CD4-positive, alpha-beta T cell (primary cell): ENCODE data around the gene PCK1. TPM values are rescaled to one million over a fixed set of nuclear protein-coding genes. Genes with fewer than 3 reads are reported as not detected.

ENCODE experiments used
- ATAC-seq: fragments of 200-7000 bp; cut with Tn5 transposase; one replicate; pipeline ENCODE4 v1.10.0; 2022; ENCODE audit warnings: mild to moderate bottlenecking; ENCODE audit not compliant: poor library complexity
- CTCF ChIA-PET: fragments of 350-600 bp; sonication (Branson Sonifier 250); formaldehyde crosslinking; loops from one replicate; lab custom pipeline; 2021; ENCODE audit warnings: antibody characterized with exemption, inconsistent platforms; lab: Charles Lee
- POLR2A ChIA-PET: fragments of 350-600 bp; sonication (Branson Sonifier 250); formaldehyde crosslinking; loops from one replicate; lab custom pipeline; 2021; ENCODE audit warnings: antibody characterized with exemption, inconsistent platforms; lab: Charles Lee
- DNase-seq, 14 experiments: peaks; one replicate each; pipeline ENCODE4 v3.0.0-alpha.2; 2013 to 2020; ENCODE audit warnings: mixed read lengths in 2 of 14
- H3K27ac ChIP-seq, 2 donors: one replicate each; pipeline versions ENCODE4 v1.5.1 to v1.7.0; 2013; ENCODE audit warnings: low read length in 2 of 2, low read depth in 1 of 2, mild to moderate bottlenecking in 1 of 2
- H3K27me3 ChIP-seq, 2 experiments: 1 replicate in 1 of 2; 2 replicates in 1 of 2; pipeline versions ENCODE4 v1.6.1 to v1.7.0; 2013; ENCODE audit warnings: low read length in 2 of 2, control low read depth in 1 of 2, mild to moderate bottlenecking in 1 of 2, moderate library complexity in 1 of 2; ENCODE audit not compliant: insufficient read depth in 2 of 2, control insufficient read depth in 1 of 2
- H3K36me3 ChIP-seq: one replicate; pipeline ENCODE4 v1.6.1; 2013; ENCODE audit warnings: low read length, control low read depth; ENCODE audit not compliant: insufficient read depth
- H3K4me1 ChIP-seq: one replicate; pipeline ENCODE4 v1.6.1; 2013; ENCODE audit warnings: low read length, control low read depth; ENCODE audit not compliant: insufficient read depth
- H3K4me3 ChIP-seq: one replicate; pipeline ENCODE4 v1.5.1; 2013; ENCODE audit warnings: mild to moderate bottlenecking, low read length, moderate library complexity
- H3K9me3 ChIP-seq, 2 experiments: 1 replicate in 1 of 2; 2 replicates in 1 of 2; pipeline versions ENCODE4 v1.6.1 to v1.7.0; 2013; ENCODE audit warnings: low read length in 2 of 2, mild to moderate bottlenecking in 2 of 2, control low read depth in 1 of 2, moderate library complexity in 1 of 2; ENCODE audit not compliant: control insufficient read depth in 1 of 2, insufficient read depth in 1 of 2
- H3K27ac Mint-ChIP-seq: one replicate; pipeline ENCODE4 v1.8.0; 2020; ENCODE audit warnings: mixed read lengths
- H3K27me3 Mint-ChIP-seq: one replicate; pipeline ENCODE4 v1.8.0; 2021; ENCODE audit warnings: mixed read lengths
- H3K36me3 Mint-ChIP-seq: one replicate; pipeline ENCODE4 v1.8.0; 2021; ENCODE audit warnings: low read depth, mixed read lengths
- H3K4me1 Mint-ChIP-seq: one replicate; pipeline ENCODE4 v1.8.0; 2021; ENCODE audit warnings: low read depth, mixed read lengths
- H3K4me3 Mint-ChIP-seq: one replicate; pipeline ENCODE4 v1.8.0; 2020; ENCODE audit warnings: mild to moderate bottlenecking, mixed read lengths
- H3K9me3 Mint-ChIP-seq: one replicate; pipeline ENCODE4 v1.8.0; 2020; ENCODE audit warnings: mixed read lengths
- intact Hi-C, 2 experiments: fragments of 100-400 bp; cut with DNase I in 1 of 2; cut with micrococcal nuclease in 1 of 2; formaldehyde crosslinking; loops; one replicate each; pipeline versions ENCODE4 v1.15.1 to v1.9.0; 2023 to 2025; cut with DNase I, micrococcal nuclease
- total RNA-seq, 174 experiments: library from RNA in 2 of 174; stranded (reverse) in 2 of 174; gene quantifications; one replicate each; pipeline ENCODE4 v1.2.3 and lab custom pipeline; 2021 to 2026
- TF ChIP-seq, protein P1 (sequence below): fragments of 200-600 bp; IDR thresholded peaks from one replicate; pipeline ENCODE4 v1.8.0; 2022; ENCODE audit warnings: antibody characterized with exemption, mild to moderate bottlenecking

The PCK1 gene
- total RNA-seq, 2 experiments from 2014 or later = not detected

GRCh38 chr20:57615445-57615811 is 54.5 kb downstream of the PCK1 start:
- Mint-ChIP-seq H3K4me1 (peaks cover 41% of the 10 kb centered on the region), H3K27ac (no peak overlapping the region), H3K27me3 (no peaks in the 10 kb centered on the region), H3K36me3 (peaks cover 46% of the 10 kb centered on the region), H3K9me3 (no peaks in the 10 kb centered on the region), H3K4me3 (no peak overlapping the region)
- H3K27ac ChIP-seq = no peak overlapping the region
- H3K36me3 ChIP-seq = peaks cover 53% of the 10 kb centered on the region
- ATAC-seq (no peak), DNase-seq (no peak)
- POLR2A ChIA-PET = interaction anchor here (1.6 kb wide), 1 partner anchor 15 kb away, joined by 10 read pairs; no protein-coding TSS in a partner anchor
- no peak overlapping the region for H3K4me3 ChIP-seq
- no peaks in the 10 kb centered on the region for H3K27me3 ChIP-seq
- CTCF ChIA-PET = no interaction called here
- H3K4me1 ChIP-seq = peaks cover 53% of the 10 kb centered on the region
- intact Hi-C loops = loop anchor here in 1 of 2 experiments (5.0 kb wide), 1 partner anchor 37 kb away; no protein-coding TSS in a partner anchor
- no peaks in the 10 kb centered on the region for H3K9me3 ChIP-seq
- TF ChIP-seq, protein P1, sequence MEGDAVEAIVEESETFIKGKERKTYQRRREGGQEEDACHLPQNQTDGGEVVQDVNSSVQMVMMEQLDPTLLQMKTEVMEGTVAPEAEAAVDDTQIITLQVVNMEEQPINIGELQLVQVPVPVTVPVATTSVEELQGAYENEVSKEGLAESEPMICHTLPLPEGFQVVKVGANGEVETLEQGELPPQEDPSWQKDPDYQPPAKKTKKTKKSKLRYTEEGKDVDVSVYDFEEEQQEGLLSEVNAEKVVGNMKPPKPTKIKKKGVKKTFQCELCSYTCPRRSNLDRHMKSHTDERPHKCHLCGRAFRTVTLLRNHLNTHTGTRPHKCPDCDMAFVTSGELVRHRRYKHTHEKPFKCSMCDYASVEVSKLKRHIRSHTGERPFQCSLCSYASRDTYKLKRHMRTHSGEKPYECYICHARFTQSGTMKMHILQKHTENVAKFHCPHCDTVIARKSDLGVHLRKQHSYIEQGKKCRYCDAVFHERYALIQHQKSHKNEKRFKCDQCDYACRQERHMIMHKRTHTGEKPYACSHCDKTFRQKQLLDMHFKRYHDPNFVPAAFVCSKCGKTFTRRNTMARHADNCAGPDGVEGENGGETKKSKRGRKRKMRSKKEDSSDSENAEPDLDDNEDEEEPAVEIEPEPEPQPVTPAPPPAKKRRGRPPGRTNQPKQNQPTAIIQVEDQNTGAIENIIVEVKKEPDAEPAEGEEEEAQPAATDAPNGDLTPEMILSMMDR = no peak

DNA sequence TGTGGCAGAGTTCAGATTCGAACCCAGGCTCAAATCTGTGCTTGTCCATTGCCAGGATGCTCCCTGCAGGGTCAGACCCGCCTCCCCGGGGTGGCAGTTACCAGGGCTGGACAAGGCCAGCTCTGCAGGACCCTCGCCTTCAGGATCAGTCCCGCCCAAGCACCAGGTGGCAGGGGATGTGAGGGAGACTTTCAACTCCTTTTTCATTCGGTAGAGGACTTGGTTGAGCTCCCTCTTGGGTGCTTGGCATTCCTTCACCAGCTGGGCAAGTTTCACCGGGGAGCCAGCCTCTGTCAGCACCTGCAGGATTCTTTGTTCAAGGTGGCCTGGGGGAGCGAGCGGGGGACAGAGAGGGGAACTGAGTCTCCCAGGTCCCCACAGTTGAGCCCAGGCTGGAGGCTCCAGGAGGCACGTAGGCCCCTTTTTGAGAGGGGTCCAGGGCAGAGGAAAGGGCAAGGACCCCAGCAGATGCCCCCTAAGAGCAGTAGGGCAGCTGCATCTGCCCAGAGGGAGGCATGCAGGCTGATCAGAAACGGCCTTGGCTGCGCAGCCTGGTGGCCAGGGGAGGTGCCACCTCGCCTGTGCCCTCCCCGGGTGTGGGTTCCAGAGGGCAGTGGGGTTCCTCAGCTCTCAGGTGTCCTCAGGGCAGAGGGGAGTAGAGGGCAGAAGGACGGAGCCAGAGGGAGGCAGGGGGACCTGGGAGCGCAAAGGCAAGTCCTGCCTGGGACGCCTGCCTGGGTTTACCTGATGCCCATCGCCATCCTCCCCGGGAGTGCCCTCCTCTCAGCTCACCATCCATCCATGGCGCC is 55.4 kb downstream of the PCK1 start:
- POLR2A ChIA-PET = interaction anchor here (1.4 to 1.6 kb wide), 2 partner anchors 11 to 14 kb away, joined by 8 to 10 read pairs; no protein-coding TSS in a partner anchor
- Histone ChIP-seq H3K36me3 (peaks cover 44% of the 10 kb centered on the region), H3K27ac (no peak overlapping the region), H3K27me3 (no peaks in the 10 kb centered on the region), H3K4me1 (peaks cover 62% of the 10 kb centered on the region), H3K9me3 (no peaks in the 10 kb centered on the region), H3K4me3 (no peak overlapping the region)
- no peak for ATAC-seq
- CTCF ChIA-PET = interaction anchor here (1.1 kb wide), 1 partner anchor 38 kb away, joined by 3 read pairs; no protein-coding TSS in a partner anchor
- no peaks in the 10 kb centered on the region for H3K9me3 Mint-ChIP-seq
- intact Hi-C loops = loop anchor here in 1 of 2 experiments (5.0 kb wide), 1 partner anchor 36 kb away; no protein-coding TSS in a partner anchor
- no peak for DNase-seq
- H3K27me3 Mint-ChIP-seq = no peaks in the 10 kb centered on the region
- TF ChIP-seq, protein P1 = no peak
- H3K36me3 Mint-ChIP-seq = peaks cover 40% of the 10 kb centered on the region
- no peak overlapping the region for H3K4me3 Mint-ChIP-seq
- peaks cover 50% of the 10 kb centered on the region for H3K4me1 Mint-ChIP-seq
- peak overlapping the region; percentile 94 for H3K27ac Mint-ChIP-seq

GRCh38 chr20:57617079-57617795 is 56.3 kb downstream of the PCK1 start:
- H3K4me3 Mint-ChIP-seq = peak overlapping the region; percentile 45

More at GRCh38 chr20:57617079-57617795, 56.3 kb downstream of the PCK1 start:
- TF ChIP-seq, protein P1 = no peak
- CTCF ChIA-PET = interaction anchor here (1.1 to 1.3 kb wide), 2 partner anchors 37 kb away, joined by 3 to 6 read pairs; no protein-coding TSS in a partner anchor
- DNase-seq = no peak
- Mint-ChIP-seq H3K36me3 (peaks cover 40% of the 10 kb centered on the region), H3K9me3 (no peaks in the 10 kb centered on the region), H3K27me3 (no peaks in the 10 kb centered on the region), H3K27ac (peak overlapping the region; percentile 94), H3K4me1 (peaks cover 57% of the 10 kb centered on the region)
- peak overlapping the region in 1 of 2 donors; percentile 90 for H3K27ac ChIP-seq
- no peak for ATAC-seq
- no peaks in the 10 kb centered on the region for H3K27me3 ChIP-seq
- H3K36me3 ChIP-seq = peaks cover 35% of the 10 kb centered on the region
- H3K9me3 ChIP-seq = no peaks in the 10 kb centered on the region
- POLR2A ChIA-PET = interaction anchor here (1.0 to 1.4 kb wide), 4 partner anchors 10 to 13 kb away, joined by 3 to 8 read pairs (median 4); no protein-coding TSS in a partner anchor
- intact Hi-C loops = loop anchor here in 1 of 2 experiments (5.0 kb wide), 1 partner anchor 35 kb away; no protein-coding TSS in a partner anchor
- no peak overlapping the region for H3K4me3 ChIP-seq
- H3K4me1 ChIP-seq = peaks cover 71% of the 10 kb centered on the region
